Gastrocnemius medialis (tissue), 4 donors: ENCODE measurements around the gene CCT5.

Experiments used
- POLR2A ChIP-seq, 2 donors: fragments of 450-650 bp; IDR thresholded peaks; one replicate each; pipeline ENCODE4 v1.6.1; 2017; ENCODE audit warnings: antibody characterized with exemption in 2 of 2, mild to moderate bottlenecking in 2 of 2, moderate library complexity in 2 of 2
- TF ChIP-seq, protein P1 (sequence below), 5 experiments: fragments of 450-650 bp in 3 of 5; fragments of 200-600 bp in 2 of 5; sonication (generic) in 2 of 5; IDR thresholded peaks in 4 of 5; conservative IDR thresholded peaks in 1 of 5; 1 replicate in 4 of 5; 2 replicates in 1 of 5; pipeline ENCODE4 v1.5.1; 2016 to 2019; ENCODE audit warnings: antibody characterized with exemption in 5 of 5, mild to moderate bottlenecking in 3 of 5, moderate library complexity in 3 of 5

DNA sequence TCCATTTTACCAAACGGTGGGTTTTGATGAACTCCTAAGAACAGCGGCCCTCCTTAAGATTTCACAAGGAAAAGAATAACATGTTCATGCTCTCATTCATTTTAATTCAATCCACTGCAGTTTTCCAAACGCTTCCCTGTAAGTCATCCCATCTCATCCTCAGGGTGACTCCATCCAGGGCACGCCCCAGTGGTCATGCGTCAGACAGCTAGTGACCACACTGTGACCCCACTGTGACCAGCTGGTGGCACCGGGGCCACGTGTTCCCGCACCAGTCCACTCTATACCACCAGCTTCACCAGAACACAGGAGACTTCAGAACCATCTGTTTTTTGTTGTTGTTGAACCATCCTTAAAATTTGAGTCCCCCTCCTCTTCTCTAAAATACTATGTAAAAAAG lies 14.7 kb upstream of the CCT5 start:
- TF ChIP-seq, protein P1, sequence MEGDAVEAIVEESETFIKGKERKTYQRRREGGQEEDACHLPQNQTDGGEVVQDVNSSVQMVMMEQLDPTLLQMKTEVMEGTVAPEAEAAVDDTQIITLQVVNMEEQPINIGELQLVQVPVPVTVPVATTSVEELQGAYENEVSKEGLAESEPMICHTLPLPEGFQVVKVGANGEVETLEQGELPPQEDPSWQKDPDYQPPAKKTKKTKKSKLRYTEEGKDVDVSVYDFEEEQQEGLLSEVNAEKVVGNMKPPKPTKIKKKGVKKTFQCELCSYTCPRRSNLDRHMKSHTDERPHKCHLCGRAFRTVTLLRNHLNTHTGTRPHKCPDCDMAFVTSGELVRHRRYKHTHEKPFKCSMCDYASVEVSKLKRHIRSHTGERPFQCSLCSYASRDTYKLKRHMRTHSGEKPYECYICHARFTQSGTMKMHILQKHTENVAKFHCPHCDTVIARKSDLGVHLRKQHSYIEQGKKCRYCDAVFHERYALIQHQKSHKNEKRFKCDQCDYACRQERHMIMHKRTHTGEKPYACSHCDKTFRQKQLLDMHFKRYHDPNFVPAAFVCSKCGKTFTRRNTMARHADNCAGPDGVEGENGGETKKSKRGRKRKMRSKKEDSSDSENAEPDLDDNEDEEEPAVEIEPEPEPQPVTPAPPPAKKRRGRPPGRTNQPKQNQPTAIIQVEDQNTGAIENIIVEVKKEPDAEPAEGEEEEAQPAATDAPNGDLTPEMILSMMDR (IDR thresholded peaks at IDR 0.05 in 4 of 5, conservative IDR thresholded peaks at IDR 0.05 in 1 of 5), result no peak
- no peak for TF ChIP-seq POLR2A (IDR thresholded peaks at IDR 0.05)
